GM23338 (cell line): ENCODE data around the gene HOXB3. TPM values are rescaled to one million over a fixed set of nuclear protein-coding genes. Genes with fewer than 3 reads are reported as not detected.
A peak's percentile ranks its signal among the peaks of the same experiment; 100 is the strongest.

Experiments used
- ATAC-seq: fragments of 200-7000 bp; cut with Tn5 transposase; 3 replicates; pipeline ENCODE4 v1.9.1; 2020
- DNase-seq: peaks from one replicate; pipeline ENCODE4 v3.0.0-alpha.2; 2015; ENCODE audit warnings: low spot score
- H2AFZ ChIP-seq: fragments of 200-600 bp; sonication (generic); 2 replicates; pipeline ENCODE4 v1.8.0; 2016; ENCODE audit warnings: antibody characterized with exemption, mild to moderate bottlenecking, moderate library complexity
- H3F3A ChIP-seq: fragments of 200-600 bp; sonication (generic); replicated peaks from 2 replicates; pipeline ENCODE4 v1.8.0; 2017; ENCODE audit warnings: antibody characterized with exemption, mixed run types, low read depth
- H3K27ac ChIP-seq: fragments of 200-600 bp; sonication (generic); 2 replicates; pipeline ENCODE4 v1.6.1; 2016; ENCODE audit warnings: low read depth
- H3K27me3 ChIP-seq: fragments of 200-600 bp; sonication (generic); 2 replicates; pipeline ENCODE4 v1.8.0; 2016; ENCODE audit warnings: mild to moderate bottlenecking, mixed run types, moderate library complexity; ENCODE audit not compliant: insufficient read depth
- H3K36me3 ChIP-seq: fragments of 200-600 bp; sonication (generic); 2 replicates; pipeline ENCODE4 v1.8.0; 2016; ENCODE audit warnings: mild to moderate bottlenecking; ENCODE audit not compliant: insufficient read depth
- H3K4me1 ChIP-seq: fragments of 200-600 bp; sonication (generic); 2 replicates; pipeline ENCODE4 v1.8.0; 2016; ENCODE audit warnings: mild to moderate bottlenecking, moderate library complexity; ENCODE audit not compliant: insufficient read depth
- H3K4me2 ChIP-seq: fragments of 200-600 bp; sonication (generic); 2 replicates; pipeline ENCODE4 v1.7.1; 2017; ENCODE audit warnings: mixed run types
- H3K4me3 ChIP-seq: fragments of 200-600 bp; sonication (generic); 2 replicates; pipeline ENCODE4 v1.6.1; 2016; ENCODE audit warnings: mixed run types
- H3K79me2 ChIP-seq: fragments of 200-600 bp; sonication (generic); replicated peaks from 2 replicates; pipeline ENCODE4 v1.8.0; 2017; ENCODE audit warnings: mild to moderate bottlenecking; ENCODE audit not compliant: insufficient read depth
- H3K9me2 ChIP-seq: fragments of 200-600 bp; sonication (generic); 2 replicates; pipeline ENCODE4 v1.8.0; 2017; ENCODE audit not compliant: insufficient read depth
- H4K20me1 ChIP-seq: fragments of 200-600 bp; sonication (generic); replicated peaks from 2 replicates; pipeline ENCODE4 v1.8.0; 2017; ENCODE audit warnings: mild to moderate bottlenecking; ENCODE audit not compliant: insufficient read depth
- H3K27ac Mint-ChIP-seq: 2 replicates; pipeline ENCODE4 v1.8.0; 2020; ENCODE audit warnings: inconsistent platforms, mild to moderate bottlenecking, moderate library complexity, mixed read lengths
- H3K27me3 Mint-ChIP-seq: 3 replicates; pipeline ENCODE4 v1.8.0; 2022; ENCODE audit warnings: low read depth, mild to moderate bottlenecking, moderate library complexity, mixed read lengths, inconsistent platforms; ENCODE audit not compliant: insufficient read depth, poor library complexity
- H3K36me3 Mint-ChIP-seq: 3 replicates; pipeline ENCODE4 v1.8.0; 2021; ENCODE audit warnings: low read depth, mild to moderate bottlenecking, inconsistent platforms, moderate library complexity, mixed read lengths
- H3K4me1 Mint-ChIP-seq: 3 replicates; pipeline ENCODE4 v1.8.0; 2020; ENCODE audit warnings: mild to moderate bottlenecking, inconsistent platforms, mixed read lengths
- H3K4me3 Mint-ChIP-seq: 3 replicates; pipeline ENCODE4 v1.8.0; 2021; ENCODE audit warnings: moderate library complexity, mild to moderate bottlenecking, inconsistent platforms, mixed read lengths
- H3K9me3 Mint-ChIP-seq: 3 replicates; pipeline ENCODE4 v1.8.0; 2020; ENCODE audit warnings: moderate library complexity, mild to moderate bottlenecking, inconsistent platforms, mixed read lengths
- CREB1 ChIP-seq: fragments of 250-450 bp; sonication (Bioruptor Pico); IDR thresholded peaks from 2 replicates; pipeline ENCODE4 v1.5.0; 2020; ENCODE audit warnings: low read depth, mild to moderate bottlenecking, moderate library complexity
- EZH2 ChIP-seq: fragments of 200-600 bp; sonication (generic); IDR thresholded peaks from one replicate; pipeline ENCODE4 v1.8.0; 2017; ENCODE audit warnings: antibody characterized with exemption, mild to moderate bottlenecking, low read depth; ENCODE audit not compliant: unreplicated experiment
- EZH2phosphoT487 ChIP-seq: fragments of 200-600 bp; sonication (generic); IDR thresholded peaks from one replicate; pipeline ENCODE4 v1.8.1; 2018; ENCODE audit warnings: antibody characterized with exemption; ENCODE audit not compliant: unreplicated experiment
- NANOG ChIP-seq: IDR thresholded peaks from 2 replicates; pipeline ENCODE4 v1.6.1; 2016; ENCODE audit warnings: antibody characterized with exemption, borderline replicate concordance
- POLR2AphosphoS5 ChIP-seq: IDR thresholded peaks from 2 replicates; pipeline ENCODE4 v1.6.1; 2016; ENCODE audit warnings: antibody characterized with exemption, low read depth
- STAT1 ChIP-seq: IDR thresholded peaks from one replicate; pipeline ENCODE4 v1.6.1; 2016; ENCODE audit warnings: antibody characterized with exemption; ENCODE audit not compliant: unreplicated experiment
- ZNF114 ChIP-seq: fragments of 250-450 bp; sonication (Bioruptor Pico); IDR thresholded peaks from 2 replicates; pipeline ENCODE4 v1.5.0; 2020; ENCODE audit warnings: mild to moderate bottlenecking, moderate library complexity
- polyA plus RNA-seq: library from polyadenylated mRNA; unstranded; fragments of >200 nt; fragmentation: Nextera tagmentation; extraction: Ambion mirVana; gene quantifications from 2 replicates; pipeline ENCODE4 v1.2.1, GENCODE V29; 2016
- total RNA-seq: library from RNA; depleted of rRNA; stranded (reverse); fragments of >200 nt; shearing (Covaris generic); gene quantifications from 2 replicates; pipeline ENCODE4 v1.2.3, GENCODE V29; 2014
- TF ChIP-seq, protein P1 (sequence below): IDR thresholded peaks from 2 replicates; pipeline ENCODE4 v1.6.1; 2016; ENCODE audit warnings: antibody characterized with exemption
- TF ChIP-seq, protein P2 (sequence below): IDR thresholded peaks from one replicate; pipeline ENCODE4 v1.6.1; 2018; ENCODE audit warnings: antibody characterized with exemption; ENCODE audit not compliant: unreplicated experiment
- TF ChIP-seq, protein P3 (sequence below): fragments of 250-450 bp; sonication (Bioruptor Pico); IDR thresholded peaks from 2 replicates; pipeline ENCODE4 v1.5.0; 2020; ENCODE audit warnings: mild to moderate bottlenecking, moderate library complexity

Gene HOXB3
- total and polyA plus RNA-seq, 2 experiments from 2014 or later: 0.17 TPM; not detected in 1

DNA sequence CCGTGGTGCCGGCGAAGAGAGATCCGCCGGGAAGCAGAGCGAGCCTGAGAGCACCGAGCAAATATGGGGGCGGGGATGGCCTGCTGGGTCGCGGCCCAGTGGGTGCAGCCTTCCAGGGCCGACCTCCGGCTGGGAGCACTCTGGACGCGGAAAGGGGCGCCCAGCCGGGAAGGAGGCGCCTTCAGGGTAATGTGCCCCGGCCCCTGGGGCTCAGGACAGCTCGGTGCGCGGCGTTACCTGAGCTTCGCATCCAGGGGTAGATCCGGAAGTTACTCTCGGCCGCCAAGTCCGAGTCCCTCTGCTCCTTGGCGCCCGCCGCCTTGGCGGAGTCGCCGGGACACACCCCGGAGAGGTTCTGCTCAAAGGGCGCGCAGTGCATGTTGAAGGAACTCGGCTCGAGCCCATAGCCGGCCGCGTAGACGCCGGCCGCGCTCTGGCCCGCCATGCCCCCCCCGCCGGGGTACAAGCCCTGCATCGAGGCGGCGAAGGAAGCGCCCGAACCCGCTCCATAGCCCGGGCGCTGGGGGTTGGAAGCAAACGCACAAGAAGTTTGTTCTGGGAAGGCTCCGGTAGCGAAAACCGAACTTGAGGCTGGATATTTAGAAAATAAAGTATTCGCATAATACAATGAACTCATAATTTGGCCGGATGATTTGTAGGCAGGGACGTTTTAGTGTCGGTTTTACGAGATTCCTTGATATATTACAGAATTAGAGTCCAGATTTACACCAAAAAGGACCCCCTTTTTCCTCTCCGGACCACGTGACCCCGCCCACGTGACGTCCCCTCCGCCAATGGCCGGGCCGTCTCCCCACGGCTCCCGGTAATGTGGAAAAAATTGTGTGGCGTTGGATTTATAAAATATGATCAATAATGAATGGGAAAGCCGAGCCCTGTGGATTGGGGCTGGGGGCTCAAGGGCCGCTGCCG is 20.5 kb upstream of the HOXB3 start, which contains the start of gene HOXB7:
HOXB7 (minus strand) TSS at position 736 of the 930 bp plus-strand sequence; CDS start at position 637, 99 bp downstream.
- Histone ChIP-seq H3K36me3 (no peaks in the 10 kb centered on the region; the same call in 1 of the 2 replicates), H3K79me2 (no peaks in the 10 kb centered on the region), H3K4me2 (peak within 1 kb of the TSS; percentile 84), H3K9me2 (no peaks in the 10 kb centered on the region), H2AFZ (peak within 1 kb of the TSS; percentile 63; the same call in 1 of the 2 replicates), H3K27ac (no peak within 1 kb of the TSS), H3K4me1 (peaks cover 41% of the 10 kb centered on the region; the same call in 1 of the 2 replicates), H4K20me1 (peaks cover 54% of the 10 kb centered on the region), H3K27me3 (peaks cover 100% of the 10 kb centered on the region), H3K4me3 (peak within 1 kb of the TSS; percentile 51), H3F3A (peaks cover 46% of the 10 kb centered on the region)
- peaks cover 26% of the 10 kb centered on the region for H3K4me1 Mint-ChIP-seq
- peak; percentile 60 for DNase-seq
- peaks cover 3% of the 10 kb centered on the region; the same call in 2 of the 3 replicates for H3K9me3 Mint-ChIP-seq
- H3K4me3 Mint-ChIP-seq: peak within 1 kb of the TSS; percentile 66
- ATAC-seq: peak; percentile 24
- TF ChIP-seq, protein P1, sequence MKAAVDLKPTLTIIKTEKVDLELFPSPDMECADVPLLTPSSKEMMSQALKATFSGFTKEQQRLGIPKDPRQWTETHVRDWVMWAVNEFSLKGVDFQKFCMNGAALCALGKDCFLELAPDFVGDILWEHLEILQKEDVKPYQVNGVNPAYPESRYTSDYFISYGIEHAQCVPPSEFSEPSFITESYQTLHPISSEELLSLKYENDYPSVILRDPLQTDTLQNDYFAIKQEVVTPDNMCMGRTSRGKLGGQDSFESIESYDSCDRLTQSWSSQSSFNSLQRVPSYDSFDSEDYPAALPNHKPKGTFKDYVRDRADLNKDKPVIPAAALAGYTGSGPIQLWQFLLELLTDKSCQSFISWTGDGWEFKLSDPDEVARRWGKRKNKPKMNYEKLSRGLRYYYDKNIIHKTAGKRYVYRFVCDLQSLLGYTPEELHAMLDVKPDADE: no peak
- TF ChIP-seq STAT1 (no peak), POLR2AphosphoS5 (no peak), ZNF114 (CRISPR knock-in tag) (no peak), CREB1 (CRISPR knock-in tag) (no peak), NANOG (no peak), EZH2 (peak; percentile 95), EZH2phosphoT487 (peak; percentile 64)
- TF ChIP-seq, protein P2, sequence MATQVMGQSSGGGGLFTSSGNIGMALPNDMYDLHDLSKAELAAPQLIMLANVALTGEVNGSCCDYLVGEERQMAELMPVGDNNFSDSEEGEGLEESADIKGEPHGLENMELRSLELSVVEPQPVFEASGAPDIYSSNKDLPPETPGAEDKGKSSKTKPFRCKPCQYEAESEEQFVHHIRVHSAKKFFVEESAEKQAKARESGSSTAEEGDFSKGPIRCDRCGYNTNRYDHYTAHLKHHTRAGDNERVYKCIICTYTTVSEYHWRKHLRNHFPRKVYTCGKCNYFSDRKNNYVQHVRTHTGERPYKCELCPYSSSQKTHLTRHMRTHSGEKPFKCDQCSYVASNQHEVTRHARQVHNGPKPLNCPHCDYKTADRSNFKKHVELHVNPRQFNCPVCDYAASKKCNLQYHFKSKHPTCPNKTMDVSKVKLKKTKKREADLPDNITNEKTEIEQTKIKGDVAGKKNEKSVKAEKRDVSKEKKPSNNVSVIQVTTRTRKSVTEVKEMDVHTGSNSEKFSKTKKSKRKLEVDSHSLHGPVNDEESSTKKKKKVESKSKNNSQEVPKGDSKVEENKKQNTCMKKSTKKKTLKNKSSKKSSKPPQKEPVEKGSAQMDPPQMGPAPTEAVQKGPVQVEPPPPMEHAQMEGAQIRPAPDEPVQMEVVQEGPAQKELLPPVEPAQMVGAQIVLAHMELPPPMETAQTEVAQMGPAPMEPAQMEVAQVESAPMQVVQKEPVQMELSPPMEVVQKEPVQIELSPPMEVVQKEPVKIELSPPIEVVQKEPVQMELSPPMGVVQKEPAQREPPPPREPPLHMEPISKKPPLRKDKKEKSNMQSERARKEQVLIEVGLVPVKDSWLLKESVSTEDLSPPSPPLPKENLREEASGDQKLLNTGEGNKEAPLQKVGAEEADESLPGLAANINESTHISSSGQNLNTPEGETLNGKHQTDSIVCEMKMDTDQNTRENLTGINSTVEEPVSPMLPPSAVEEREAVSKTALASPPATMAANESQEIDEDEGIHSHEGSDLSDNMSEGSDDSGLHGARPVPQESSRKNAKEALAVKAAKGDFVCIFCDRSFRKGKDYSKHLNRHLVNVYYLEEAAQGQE: no peak
- TF ChIP-seq, protein P3, sequence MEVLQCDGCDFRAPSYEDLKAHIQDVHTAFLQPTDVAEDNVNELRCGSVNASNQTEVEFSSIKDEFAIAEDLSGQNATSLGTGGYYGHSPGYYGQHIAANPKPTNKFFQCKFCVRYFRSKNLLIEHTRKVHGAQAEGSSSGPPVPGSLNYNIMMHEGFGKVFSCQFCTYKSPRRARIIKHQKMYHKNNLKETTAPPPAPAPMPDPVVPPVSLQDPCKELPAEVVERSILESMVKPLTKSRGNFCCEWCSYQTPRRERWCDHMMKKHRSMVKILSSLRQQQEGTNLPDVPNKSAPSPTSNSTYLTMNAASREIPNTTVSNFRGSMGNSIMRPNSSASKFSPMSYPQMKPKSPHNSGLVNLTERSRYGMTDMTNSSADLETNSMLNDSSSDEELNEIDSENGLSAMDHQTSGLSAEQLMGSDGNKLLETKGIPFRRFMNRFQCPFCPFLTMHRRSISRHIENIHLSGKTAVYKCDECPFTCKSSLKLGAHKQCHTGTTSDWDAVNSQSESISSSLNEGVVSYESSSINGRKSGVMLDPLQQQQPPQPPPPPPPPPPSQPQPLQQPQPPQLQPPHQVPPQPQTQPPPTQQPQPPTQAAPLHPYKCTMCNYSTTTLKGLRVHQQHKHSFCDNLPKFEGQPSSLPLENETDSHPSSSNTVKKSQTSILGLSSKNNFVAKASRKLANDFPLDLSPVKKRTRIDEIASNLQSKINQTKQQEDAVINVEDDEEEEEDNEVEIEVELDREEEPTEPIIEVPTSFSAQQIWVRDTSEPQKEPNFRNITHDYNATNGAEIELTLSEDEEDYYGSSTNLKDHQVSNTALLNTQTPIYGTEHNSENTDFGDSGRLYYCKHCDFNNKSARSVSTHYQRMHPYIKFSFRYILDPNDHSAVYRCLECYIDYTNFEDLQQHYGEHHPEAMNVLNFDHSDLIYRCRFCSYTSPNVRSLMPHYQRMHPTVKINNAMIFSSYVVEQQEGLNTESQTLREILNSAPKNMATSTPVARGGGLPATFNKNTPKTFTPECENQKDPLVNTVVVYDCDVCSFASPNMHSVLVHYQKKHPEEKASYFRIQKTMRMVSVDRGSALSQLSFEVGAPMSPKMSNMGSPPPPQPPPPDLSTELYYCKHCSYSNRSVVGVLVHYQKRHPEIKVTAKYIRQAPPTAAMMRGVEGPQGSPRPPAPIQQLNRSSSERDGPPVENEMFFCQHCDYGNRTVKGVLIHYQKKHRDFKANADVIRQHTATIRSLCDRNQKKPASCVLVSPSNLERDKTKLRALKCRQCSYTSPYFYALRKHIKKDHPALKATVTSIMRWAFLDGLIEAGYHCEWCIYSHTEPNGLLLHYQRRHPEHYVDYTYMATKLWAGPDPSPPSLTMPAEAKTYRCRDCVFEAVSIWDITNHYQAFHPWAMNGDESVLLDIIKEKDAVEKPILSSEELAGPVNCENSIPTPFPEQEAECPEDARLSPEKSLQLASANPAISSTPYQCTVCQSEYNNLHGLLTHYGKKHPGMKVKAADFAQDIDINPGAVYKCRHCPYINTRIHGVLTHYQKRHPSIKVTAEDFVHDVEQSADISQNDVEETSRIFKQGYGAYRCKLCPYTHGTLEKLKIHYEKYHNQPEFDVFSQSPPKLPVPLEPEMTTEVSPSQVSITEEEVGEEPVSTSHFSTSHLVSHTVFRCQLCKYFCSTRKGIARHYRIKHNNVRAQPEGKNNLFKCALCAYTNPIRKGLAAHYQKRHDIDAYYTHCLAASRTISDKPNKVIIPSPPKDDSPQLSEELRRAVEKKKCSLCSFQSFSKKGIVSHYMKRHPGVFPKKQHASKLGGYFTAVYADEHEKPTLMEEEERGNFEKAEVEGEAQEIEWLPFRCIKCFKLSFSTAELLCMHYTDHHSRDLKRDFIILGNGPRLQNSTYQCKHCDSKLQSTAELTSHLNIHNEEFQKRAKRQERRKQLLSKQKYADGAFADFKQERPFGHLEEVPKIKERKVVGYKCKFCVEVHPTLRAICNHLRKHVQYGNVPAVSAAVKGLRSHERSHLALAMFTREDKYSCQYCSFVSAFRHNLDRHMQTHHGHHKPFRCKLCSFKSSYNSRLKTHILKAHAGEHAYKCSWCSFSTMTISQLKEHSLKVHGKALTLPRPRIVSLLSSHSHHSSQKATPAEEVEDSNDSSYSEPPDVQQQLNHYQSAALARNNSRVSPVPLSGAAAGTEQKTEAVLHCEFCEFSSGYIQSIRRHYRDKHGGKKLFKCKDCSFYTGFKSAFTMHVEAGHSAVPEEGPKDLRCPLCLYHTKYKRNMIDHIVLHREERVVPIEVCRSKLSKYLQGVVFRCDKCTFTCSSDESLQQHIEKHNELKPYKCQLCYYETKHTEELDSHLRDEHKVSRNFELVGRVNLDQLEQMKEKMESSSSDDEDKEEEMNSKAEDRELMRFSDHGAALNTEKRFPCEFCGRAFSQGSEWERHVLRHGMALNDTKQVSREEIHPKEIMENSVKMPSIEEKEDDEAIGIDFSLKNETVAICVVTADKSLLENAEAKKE: no peak
- no peak within 1 kb of the TSS for H3K27ac Mint-ChIP-seq
- peaks cover 99% of the 10 kb centered on the region for H3K27me3 Mint-ChIP-seq
- H3K36me3 Mint-ChIP-seq: no peaks in the 10 kb centered on the region; the same call in 2 of the 3 replicates
